Measurements from ENCODE around the gene SELENON. TPM values are rescaled to one million over a fixed set of nuclear protein-coding genes. Genes with fewer than 3 reads are reported as not detected.
A peak's percentile ranks its signal among the peaks of the same experiment; 100 is the strongest.

SELENON gene
- polyA plus RNA-seq, 3 donors: 1.5 to 31.5 (median 3.5) TPM

- Histone ChIP-seq H3K9me3 (replicated peaks in 1 of 2; ENCODE audit: control insufficient read depth in 1 of 2, insufficient read depth in 1 of 2, low read length in 2 of 2) (no peaks in the 10 kb centered on the region), H3K27ac (ENCODE audit: low read depth in 1 of 2, low read length in 2 of 2) (no peak overlapping the region), H3K4me1 (ENCODE audit: control insufficient read depth in 1 of 2, insufficient read depth in 2 of 2, low read length in 2 of 2) (peaks cover 10 to 21% of the 10 kb centered on the region in 2 donors), H3K36me3 (replicated peaks in 1 of 2; ENCODE audit: control insufficient read depth in 1 of 2, insufficient read depth in 2 of 2, low read length in 2 of 2) (peaks cover 39 to 80% of the 10 kb centered on the region in 2 donors), H3K9ac (ENCODE audit: insufficient read depth, low read length, poor library complexity, severe bottlenecking) (no peak overlapping the region), H2AFZ (ENCODE audit: insufficient read depth, low read depth, low read length, poor library complexity, severe bottlenecking) (no peak overlapping the region), H3K79me2 (ENCODE audit: insufficient read depth, low read length) (no peaks in the 10 kb centered on the region), H3K27me3 (ENCODE audit: control insufficient read depth in 2 of 2, insufficient read depth in 2 of 2, low read length in 2 of 2) (no peaks in the 10 kb centered on the region), H3K4me2 (replicated peaks; ENCODE audit: extremely low read depth, low read length, poor library complexity, severe bottlenecking) (no peak overlapping the region), H4K20me1 (ENCODE audit: insufficient read depth, low read length) (peaks cover 13% of the 10 kb centered on the region), H3K4me3 (replicated peaks in 1 of 3; ENCODE audit: low read depth in 2 of 3, low read length in 3 of 3) (no peak overlapping the region)
- H3K27me3 Mint-ChIP-seq (ENCODE audit: low read depth in 3 of 3): peaks cover 0 to 3% (median 2%) of the 10 kb centered on the region in 3 donors
- peaks cover 14% of the 10 kb centered on the region for H3K4me1 Mint-ChIP-seq
- no peak overlapping the region for H3K4me3 Mint-ChIP-seq
- peak; percentile 44 to 63 (median 59) for DNase-seq
- 35% methylated on average over 17 of the region's 21 CpGs for WGBS (ENCODE audit: insufficient coverage)
- peak; percentile 99 for TF ChIP-seq CTCF (IDR thresholded peaks at IDR 0.05)
- peak overlapping the region in 2 of 7 donors; percentile 43 to 46 for H3K27ac Mint-ChIP-seq
- peaks cover 0 to 1% (median 0%) of the 10 kb centered on the region in 7 donors for H3K9me3 Mint-ChIP-seq
- intact Hi-C loops (cut with micrococcal nuclease): no loop called here
- H3K36me3 Mint-ChIP-seq: peaks cover 55 to 82% of the 10 kb centered on the region in 2 donors
These were observed 10.6 kb downstream of the SELENON start for GRCh38 chr1:25810341-25811299.

GRCh38 chr1:25811384-25812082, 11.5 kb downstream of the SELENON start:
- Histone ChIP-seq H3K36me3 (replicated peaks in 1 of 2; ENCODE audit: control insufficient read depth in 1 of 2, insufficient read depth in 2 of 2, low read length in 2 of 2) (peaks cover 36 to 76% of the 10 kb centered on the region in 2 donors), H3K27me3 (ENCODE audit: control insufficient read depth in 2 of 2, insufficient read depth in 2 of 2, low read length in 2 of 2) (no peaks in the 10 kb centered on the region), H3K4me1 (ENCODE audit: control insufficient read depth in 1 of 2, insufficient read depth in 2 of 2, low read length in 2 of 2) (peaks cover 10 to 21% of the 10 kb centered on the region in 2 donors), H3K79me2 (ENCODE audit: insufficient read depth, low read length) (no peaks in the 10 kb centered on the region), H3K9ac (ENCODE audit: insufficient read depth, low read length, poor library complexity, severe bottlenecking) (no peak overlapping the region), H3K4me2 (replicated peaks; ENCODE audit: extremely low read depth, low read length, poor library complexity, severe bottlenecking) (no peak overlapping the region), H3K9me3 (replicated peaks in 1 of 2; ENCODE audit: control insufficient read depth in 1 of 2, insufficient read depth in 1 of 2, low read length in 2 of 2) (no peaks in the 10 kb centered on the region), H4K20me1 (ENCODE audit: insufficient read depth, low read length) (peaks cover 13% of the 10 kb centered on the region), H3K4me3 (replicated peaks in 1 of 3; ENCODE audit: low read depth in 2 of 3, low read length in 3 of 3) (no peak overlapping the region), H3K27ac (ENCODE audit: low read depth in 1 of 2, low read length in 2 of 2) (no peak overlapping the region), H2AFZ (ENCODE audit: insufficient read depth, low read depth, low read length, poor library complexity, severe bottlenecking) (no peak overlapping the region)
- DNase-seq: no peak
- intact Hi-C loops (cut with micrococcal nuclease): no loop called here
- WGBS (ENCODE audit: insufficient coverage): 98% methylated on average over 8 of the region's 13 CpGs
- H3K27me3 Mint-ChIP-seq (ENCODE audit: low read depth in 3 of 3): peaks cover 0 to 3% (median under 1%) of the 10 kb centered on the region in 3 donors
- H3K36me3 Mint-ChIP-seq: peaks cover 48 to 81% of the 10 kb centered on the region in 2 donors
- peaks cover 14% of the 10 kb centered on the region for H3K4me1 Mint-ChIP-seq
- no peak for TF ChIP-seq CTCF (IDR thresholded peaks at IDR 0.05)
- no peak overlapping the region for H3K27ac Mint-ChIP-seq
- H3K9me3 Mint-ChIP-seq: no peaks in the 10 kb centered on the region
- no peak overlapping the region for H3K4me3 Mint-ChIP-seq
